DND-41 (cell line): ENCODE results near the gene AOC2.

Source experiments
- ATAC-seq: fragments of 200-7000 bp; cut with Tn5 transposase; 3 replicates; pipeline ENCODE4 v1.9.1; 2021; ENCODE audit warnings: low read depth; ENCODE audit not compliant: insufficient read depth
- DNase-seq: peaks from one replicate; pipeline ENCODE4 v3.0.0-alpha.2; 2020
- H2AFZ ChIP-seq: 2 replicates; pipeline ENCODE4 v1.6.0; 2012; ENCODE audit warnings: low read depth, low read length
- H3K27ac ChIP-seq: 2 replicates; pipeline ENCODE4 v1.5.1; 2012; ENCODE audit warnings: low read length, inconsistent platforms
- H3K27me3 ChIP-seq: fragments of 200-600 bp; sonication (generic); 2 replicates; pipeline ENCODE4 v1.6.0; 2012; ENCODE audit warnings: low read length, mild to moderate bottlenecking, inconsistent platforms; ENCODE audit not compliant: insufficient read depth, poor library complexity
- H3K36me3 ChIP-seq: 2 replicates; pipeline ENCODE4 v1.5.1; 2012; ENCODE audit warnings: low read length, inconsistent platforms; ENCODE audit not compliant: insufficient read depth
- H3K4me1 ChIP-seq: 2 replicates; pipeline ENCODE4 v1.5.1; 2012; ENCODE audit warnings: mild to moderate bottlenecking, low read length; ENCODE audit not compliant: insufficient read depth
- H3K4me2 ChIP-seq: 2 replicates; pipeline ENCODE4 v1.6.0; 2012; ENCODE audit warnings: mild to moderate bottlenecking, moderate library complexity, low read length, inconsistent platforms; ENCODE audit not compliant: insufficient read depth
- H3K4me3 ChIP-seq, 2 experiments: fragments of 200-600 bp in 1 of 2; shearing (Covaris generic) in 1 of 2; 2 replicates each; pipeline ENCODE4 v1.5.1; 2012 to 2016; ENCODE audit warnings: inconsistent platforms in 2 of 2, low read length in 2 of 2, mild to moderate bottlenecking in 2 of 2, low read depth in 1 of 2, moderate library complexity in 1 of 2
- H3K79me2 ChIP-seq: 2 replicates; pipeline ENCODE4 v1.6.0; 2012; ENCODE audit warnings: low read length, inconsistent platforms; ENCODE audit not compliant: insufficient read depth
- H3K9ac ChIP-seq: 2 replicates; pipeline ENCODE4 v1.6.0; 2012; ENCODE audit warnings: low read depth, mild to moderate bottlenecking, inconsistent platforms, low read length, moderate library complexity
- H3K9me3 ChIP-seq: 2 replicates; pipeline ENCODE4 v1.5.1; 2012; ENCODE audit warnings: low read length, moderate library complexity, mild to moderate bottlenecking, inconsistent platforms; ENCODE audit not compliant: insufficient read depth, severe bottlenecking
- H4K20me1 ChIP-seq: 2 replicates; pipeline ENCODE4 v1.6.0; 2012; ENCODE audit warnings: low read length; ENCODE audit not compliant: insufficient read depth
- EZH2 ChIP-seq: IDR thresholded peaks from 3 replicates; pipeline ENCODE4 v1.6.1; 2012; ENCODE audit warnings: borderline replicate concordance, low read depth, mild to moderate bottlenecking, moderate library complexity, low read length, inconsistent platforms; ENCODE audit not compliant: severe bottlenecking
- TF ChIP-seq, protein P1 (sequence below): IDR thresholded peaks from 2 replicates; pipeline ENCODE4 v1.5.1; 2012; ENCODE audit warnings: borderline replicate concordance, low read length, moderate library complexity, mild to moderate bottlenecking; ENCODE audit not compliant: poor library complexity, severe bottlenecking; ENCODE audit errors: extremely low read depth

The AOC2 gene

DNA sequence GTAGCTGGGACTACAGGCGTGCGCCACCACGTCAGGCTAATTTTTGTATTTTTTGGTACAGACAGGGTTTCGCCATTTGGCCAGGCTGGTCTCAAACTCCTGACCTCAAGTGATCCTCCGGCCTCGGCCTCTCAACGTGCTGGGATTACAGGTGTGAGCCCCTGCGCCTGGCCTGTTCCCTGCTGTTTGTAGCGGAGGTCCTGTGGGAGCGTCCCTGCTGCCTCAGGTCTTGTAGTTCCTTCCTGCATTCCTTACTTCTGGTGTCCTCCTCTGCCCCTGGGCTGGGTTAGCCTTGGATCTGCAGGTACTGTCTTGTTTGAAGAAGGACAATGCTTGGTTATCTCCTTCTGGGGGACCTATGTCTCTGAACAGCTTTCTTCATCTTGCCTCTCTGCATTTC is 32.7 kb downstream of the AOC2 start:
- ATAC-seq (no peak), DNase-seq (no peak)
- Histone ChIP-seq H3K4me2 (no peak overlapping the region), H3K79me2 (no peaks in the 10 kb centered on the region), H3K36me3 (no peaks in the 10 kb centered on the region), H4K20me1 (no peaks in the 10 kb centered on the region), H3K9ac (no peak overlapping the region), H3K4me1 (no peaks in the 10 kb centered on the region), H2AFZ (no peak overlapping the region), H3K4me3 (no peak overlapping the region), H3K27me3 (peaks cover 14% of the 10 kb centered on the region), H3K27ac (no peak overlapping the region), H3K9me3 (no peaks in the 10 kb centered on the region)
- TF ChIP-seq, protein P1, sequence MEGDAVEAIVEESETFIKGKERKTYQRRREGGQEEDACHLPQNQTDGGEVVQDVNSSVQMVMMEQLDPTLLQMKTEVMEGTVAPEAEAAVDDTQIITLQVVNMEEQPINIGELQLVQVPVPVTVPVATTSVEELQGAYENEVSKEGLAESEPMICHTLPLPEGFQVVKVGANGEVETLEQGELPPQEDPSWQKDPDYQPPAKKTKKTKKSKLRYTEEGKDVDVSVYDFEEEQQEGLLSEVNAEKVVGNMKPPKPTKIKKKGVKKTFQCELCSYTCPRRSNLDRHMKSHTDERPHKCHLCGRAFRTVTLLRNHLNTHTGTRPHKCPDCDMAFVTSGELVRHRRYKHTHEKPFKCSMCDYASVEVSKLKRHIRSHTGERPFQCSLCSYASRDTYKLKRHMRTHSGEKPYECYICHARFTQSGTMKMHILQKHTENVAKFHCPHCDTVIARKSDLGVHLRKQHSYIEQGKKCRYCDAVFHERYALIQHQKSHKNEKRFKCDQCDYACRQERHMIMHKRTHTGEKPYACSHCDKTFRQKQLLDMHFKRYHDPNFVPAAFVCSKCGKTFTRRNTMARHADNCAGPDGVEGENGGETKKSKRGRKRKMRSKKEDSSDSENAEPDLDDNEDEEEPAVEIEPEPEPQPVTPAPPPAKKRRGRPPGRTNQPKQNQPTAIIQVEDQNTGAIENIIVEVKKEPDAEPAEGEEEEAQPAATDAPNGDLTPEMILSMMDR: no peak
- TF ChIP-seq EZH2: no peak

DNA sequence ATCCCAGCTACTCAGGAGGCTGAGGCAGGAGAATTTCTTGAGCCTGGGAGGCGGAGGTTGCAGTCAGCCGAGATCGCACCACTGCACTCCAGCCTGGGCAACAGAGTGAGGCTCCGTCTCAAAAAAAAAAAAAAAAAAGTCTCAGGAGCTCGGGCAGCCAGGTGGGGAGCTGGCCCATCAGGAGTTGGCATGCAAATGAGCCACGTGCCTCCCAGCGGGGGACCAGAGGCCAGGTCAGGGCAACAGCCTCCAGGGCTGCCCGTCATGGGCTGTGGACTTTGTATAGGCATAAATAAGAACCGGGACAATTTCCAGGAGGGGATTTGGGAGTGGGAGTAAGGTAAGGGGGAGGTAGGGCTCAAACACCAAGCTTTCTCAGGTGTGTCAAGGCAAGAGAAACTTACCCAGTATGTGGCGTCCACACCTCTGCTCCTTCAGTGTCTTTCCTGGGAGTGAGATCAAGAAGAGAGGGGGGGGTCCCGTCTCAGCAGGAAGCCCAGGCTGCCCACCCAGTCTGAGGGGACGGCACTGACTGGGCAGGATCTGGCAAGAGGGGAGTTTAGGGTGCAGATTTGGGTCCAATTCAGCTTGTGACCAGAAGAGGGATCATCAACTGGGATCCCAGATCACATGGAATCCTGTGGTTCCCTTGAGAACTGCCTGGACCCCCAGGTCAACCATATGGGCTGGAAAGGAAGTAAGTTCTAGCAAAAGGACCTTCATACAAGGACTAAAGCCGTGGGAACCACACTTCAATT is 33.9 kb downstream of the AOC2 start:
- H3K9ac ChIP-seq: no peak overlapping the region
- H4K20me1 ChIP-seq: no peaks in the 10 kb centered on the region
- no peak for TF ChIP-seq EZH2
- TF ChIP-seq, protein P1: no peak
- H3K9me3 ChIP-seq: no peaks in the 10 kb centered on the region
- DNase-seq (no peak), ATAC-seq (no peak)
- no peak overlapping the region for H3K4me2 ChIP-seq
- H3K27ac ChIP-seq: no peak overlapping the region
- H3K4me3 ChIP-seq: no peak overlapping the region
- H3K36me3 ChIP-seq: no peaks in the 10 kb centered on the region
- H2AFZ ChIP-seq: no peak overlapping the region
- peaks cover 16% of the 10 kb centered on the region for H3K27me3 ChIP-seq
- no peaks in the 10 kb centered on the region for H3K79me2 ChIP-seq
- H3K4me1 ChIP-seq: no peaks in the 10 kb centered on the region

DNA sequence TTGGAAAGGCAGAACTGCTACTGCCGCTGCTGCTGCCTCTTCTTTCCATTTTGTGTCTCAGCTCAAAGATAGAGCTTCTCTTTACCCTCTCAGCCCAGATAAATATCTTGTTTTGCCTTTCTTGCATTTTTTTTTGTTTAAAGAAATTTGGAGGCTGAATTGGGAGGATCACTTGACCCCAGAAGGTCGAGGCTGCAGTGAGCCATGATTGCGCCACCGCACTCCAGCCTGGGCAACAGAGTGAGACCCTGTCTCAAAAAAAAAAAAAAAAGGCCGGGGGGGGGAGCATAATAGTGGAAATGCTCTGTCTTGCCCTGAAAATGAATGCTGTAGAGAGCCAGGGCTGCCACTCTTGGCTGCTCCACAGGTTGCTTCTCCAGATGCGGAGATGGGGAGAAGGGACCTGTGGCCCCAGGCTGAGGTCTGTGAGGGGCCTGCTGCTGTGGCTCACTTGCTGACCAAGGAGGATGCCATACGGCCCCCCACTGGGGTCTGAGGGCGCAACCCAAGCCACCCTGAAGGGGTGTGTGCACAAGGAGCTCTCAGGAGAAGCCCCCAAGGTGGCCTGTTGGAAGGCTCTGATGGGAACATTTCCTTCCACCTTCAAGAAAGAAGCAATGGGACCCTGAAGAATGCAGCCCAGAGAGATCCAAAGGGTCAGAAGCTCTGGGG is 34.7 kb downstream of the AOC2 start:
- no peaks in the 10 kb centered on the region for H3K79me2 ChIP-seq
- DNase-seq: no peak
- no peaks in the 10 kb centered on the region for H4K20me1 ChIP-seq
- no peak overlapping the region for H3K27ac ChIP-seq
- H3K9me3 ChIP-seq: no peaks in the 10 kb centered on the region
- ATAC-seq: no peak
- H3K9ac ChIP-seq: no peak overlapping the region
- no peak overlapping the region for H3K4me3 ChIP-seq
- H3K4me2 ChIP-seq: no peak overlapping the region
- no peaks in the 10 kb centered on the region for H3K4me1 ChIP-seq
- H3K27me3 ChIP-seq: peaks cover 19% of the 10 kb centered on the region
- no peaks in the 10 kb centered on the region for H3K36me3 ChIP-seq
- no peak overlapping the region for H2AFZ ChIP-seq
- no peak for TF ChIP-seq EZH2
- TF ChIP-seq, protein P1: no peak

DNA sequence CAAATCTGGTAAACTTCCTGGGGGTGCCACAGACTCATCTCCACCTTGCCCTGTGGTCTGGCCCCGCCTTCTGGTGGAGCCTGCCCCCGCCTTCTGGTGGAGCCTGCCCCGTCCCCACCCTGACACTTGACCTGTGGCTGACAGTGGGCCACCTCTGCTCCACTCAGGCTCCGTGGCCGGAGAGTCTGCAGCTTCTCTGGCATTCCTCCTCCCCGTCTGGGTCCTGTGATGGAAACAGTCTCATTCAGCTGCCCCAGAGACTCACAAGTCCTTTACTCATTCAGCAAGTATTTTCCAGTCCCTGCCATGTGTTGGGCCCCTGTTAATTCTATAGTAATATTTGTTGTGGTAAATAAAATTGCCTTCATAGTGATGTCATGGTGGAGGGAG is 35.2 kb downstream of the AOC2 start:
- no peaks in the 10 kb centered on the region for H3K9me3 ChIP-seq
- H3K36me3 ChIP-seq: no peaks in the 10 kb centered on the region
- no peak overlapping the region for H2AFZ ChIP-seq
- H3K9ac ChIP-seq: no peak overlapping the region
- H3K27ac ChIP-seq: no peak overlapping the region
- DNase-seq (no peak), ATAC-seq (no peak)
- peaks cover 19% of the 10 kb centered on the region for H3K27me3 ChIP-seq
- H4K20me1 ChIP-seq: no peaks in the 10 kb centered on the region
- no peak overlapping the region for H3K4me3 ChIP-seq
- H3K79me2 ChIP-seq: no peaks in the 10 kb centered on the region
- no peaks in the 10 kb centered on the region for H3K4me1 ChIP-seq
- no peak for TF ChIP-seq EZH2
- TF ChIP-seq, protein P1: no peak
- H3K4me2 ChIP-seq: no peak overlapping the region
